Activated naive CD4-positive, alpha-beta T cell treated with anti-CD3 and anti-CD28 coated beads for 36 hours (primary cell): ENCODE measurements around the gene KCNB1. TPM values are rescaled to one million over a fixed set of nuclear protein-coding genes. Genes with fewer than 3 reads are reported as not detected.

Experiments
- CTCF ChIA-PET: fragments of 350-600 bp; sonication (Branson Sonifier 250); formaldehyde crosslinking; loops from one replicate; lab custom pipeline; 2021; ENCODE audit warnings: antibody characterized with exemption; lab: Charles Lee
- DNase-seq: peaks from one replicate; pipeline ENCODE4 v3.0.0-alpha.2; 2020
- H3K27ac Mint-ChIP-seq: one replicate; pipeline ENCODE4 v1.8.0; 2021; ENCODE audit warnings: mild to moderate bottlenecking, mixed read lengths
- H3K27me3 Mint-ChIP-seq: one replicate; pipeline ENCODE4 v1.8.0; 2021; ENCODE audit warnings: low read depth, mixed read lengths
- H3K36me3 Mint-ChIP-seq: one replicate; pipeline ENCODE4 v1.8.0; 2021; ENCODE audit warnings: low read depth, mixed read lengths
- H3K4me1 Mint-ChIP-seq: one replicate; pipeline ENCODE4 v1.8.0; 2021; ENCODE audit warnings: low read depth, mixed read lengths
- H3K4me3 Mint-ChIP-seq: one replicate; pipeline ENCODE4 v1.8.0; 2021; ENCODE audit warnings: mild to moderate bottlenecking, moderate library complexity, mixed read lengths
- H3K9me3 Mint-ChIP-seq: one replicate; pipeline ENCODE4 v1.8.0; 2021; ENCODE audit warnings: mixed read lengths
- intact Hi-C: fragments of 100-400 bp; cut with micrococcal nuclease; formaldehyde crosslinking; loops from one replicate; pipeline ENCODE4 v1.15.1; 2023
- total RNA-seq, 2 experiments: library from RNA; stranded (reverse); gene quantifications; one replicate each; pipeline ENCODE4 v1.2.3, GENCODE V29; 2021

KCNB1 gene
- total RNA-seq, 2 experiments from 2014 or later, result not detected

DNA sequence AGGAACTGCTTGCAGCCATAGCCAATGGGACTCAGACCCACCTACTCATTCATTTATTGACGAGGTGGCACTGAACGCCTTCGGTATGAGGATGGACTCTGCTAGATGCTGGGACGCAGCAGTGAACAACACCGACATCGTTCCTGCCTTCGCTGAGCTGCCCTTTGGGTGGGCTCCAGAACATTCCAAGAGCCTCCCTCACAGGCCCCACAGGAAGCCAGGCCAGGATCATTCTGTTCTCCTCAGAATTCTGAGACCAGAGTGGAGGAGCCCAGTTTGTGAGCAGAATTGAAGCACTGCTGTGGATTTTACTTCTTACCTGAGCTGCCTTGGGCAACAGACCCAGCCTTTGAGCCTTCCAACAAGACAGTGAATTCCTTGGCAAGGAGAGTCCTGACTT lies 82.1 kb downstream of the KCNB1 start:
- Mint-ChIP-seq H3K9me3 (no peaks in the 10 kb centered on the region), H3K27me3 (no peaks in the 10 kb centered on the region), H3K27ac (no peak overlapping the region), H3K4me1 (no peaks in the 10 kb centered on the region), H3K36me3 (no peaks in the 10 kb centered on the region), H3K4me3 (no peak overlapping the region)
- DNase-seq, result no peak
- intact Hi-C loops, result no loop called here
- CTCF ChIA-PET, result no interaction called here

DNA sequence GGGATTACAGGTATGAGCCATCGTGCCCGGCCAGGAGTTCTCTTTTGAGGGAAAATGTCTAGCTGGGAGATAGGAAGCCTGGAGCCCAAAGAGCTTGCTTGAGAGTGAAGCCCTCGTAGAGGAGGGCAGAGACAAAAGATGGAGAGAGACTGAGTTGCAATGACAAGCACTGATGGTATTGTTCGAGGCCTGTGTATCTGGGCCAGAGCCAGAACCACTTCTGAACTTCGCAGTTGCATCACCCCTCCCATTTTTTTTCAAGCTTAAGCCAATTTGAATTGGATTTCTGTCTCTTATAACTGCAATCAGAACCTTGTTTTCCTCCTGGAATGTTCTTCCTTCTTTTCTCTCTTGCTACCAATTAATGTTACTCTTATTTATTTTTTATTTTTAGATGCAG lies 83.1 kb downstream of the KCNB1 start:
- H3K9me3 Mint-ChIP-seq, result no peaks in the 10 kb centered on the region
- intact Hi-C loops, result no loop called here
- CTCF ChIA-PET, result interaction anchor here (1.0 kb wide), 1 partner anchor 65 kb away, joined by 3 read pairs; no protein-coding TSS in a partner anchor
- no peak overlapping the region for H3K27ac Mint-ChIP-seq
- H3K27me3 Mint-ChIP-seq, result no peaks in the 10 kb centered on the region
- no peaks in the 10 kb centered on the region for H3K36me3 Mint-ChIP-seq
- no peak overlapping the region for H3K4me3 Mint-ChIP-seq
- DNase-seq, result no peak
- no peaks in the 10 kb centered on the region for H3K4me1 Mint-ChIP-seq

DNA sequence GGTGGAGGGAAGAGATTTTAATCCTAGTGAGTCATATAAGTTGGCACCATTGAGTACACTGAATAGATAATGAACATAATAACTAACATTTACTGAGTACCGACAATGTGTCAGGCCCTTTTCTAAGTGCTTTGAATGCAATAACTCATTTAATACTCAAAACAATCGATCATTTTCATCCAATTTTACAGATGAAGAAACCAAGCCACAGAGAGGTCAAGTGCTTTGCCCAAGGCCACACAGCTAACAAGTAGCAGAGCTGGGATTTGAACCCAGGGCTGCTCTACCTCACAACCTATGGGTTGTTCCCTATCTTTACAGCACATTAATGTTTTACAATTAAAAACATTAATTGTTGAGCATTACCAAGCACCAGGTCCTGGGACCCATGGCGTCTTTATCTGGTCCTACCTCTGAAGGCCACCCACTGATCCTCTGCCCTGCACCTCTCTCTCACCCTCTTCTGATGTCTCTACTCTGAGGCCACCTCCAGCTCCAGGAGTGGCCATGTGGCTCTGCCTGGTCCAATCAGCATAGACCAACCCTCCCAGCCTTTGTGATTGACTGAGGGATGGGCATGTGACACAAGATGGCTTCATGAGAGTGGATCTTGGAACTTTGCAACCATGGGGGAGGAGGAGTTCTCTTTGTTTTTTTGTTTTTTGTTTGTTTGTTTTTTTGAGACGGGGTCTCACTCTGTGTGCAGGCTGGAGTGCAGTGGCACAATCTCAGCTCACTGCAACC lies 83.9 kb downstream of the KCNB1 start:
- Mint-ChIP-seq H3K27ac (no peak overlapping the region), H3K9me3 (no peaks in the 10 kb centered on the region), H3K27me3 (no peaks in the 10 kb centered on the region), H3K4me3 (no peak overlapping the region), H3K4me1 (no peaks in the 10 kb centered on the region), H3K36me3 (no peaks in the 10 kb centered on the region)
- no peak for DNase-seq
- CTCF ChIA-PET, result interaction anchor here (0.6 to 1.0 kb wide), 3 partner anchors 9 to 175 kb away, joined by 3 read pairs; no protein-coding TSS in a partner anchor
- intact Hi-C loops, result no loop called here

DNA sequence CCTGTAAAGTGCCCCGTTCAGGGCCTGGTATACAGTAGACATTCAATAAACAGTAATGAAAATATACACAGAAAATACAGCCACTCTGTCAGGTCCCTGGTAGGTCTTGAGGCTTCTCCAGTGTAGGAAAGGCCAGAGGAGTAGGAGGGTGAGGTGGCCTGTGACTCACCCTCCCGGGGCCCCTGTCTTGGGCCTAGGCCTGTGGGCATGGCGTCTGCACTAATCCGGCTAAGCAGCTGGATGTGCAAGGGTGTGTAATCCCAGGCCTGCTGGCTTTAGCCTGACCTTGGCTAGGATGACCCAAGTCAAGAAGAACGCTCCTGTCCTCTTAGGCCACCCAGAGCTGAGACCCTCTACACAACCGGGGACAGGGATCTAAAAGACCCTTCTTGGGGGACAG lies 84.9 kb downstream of the KCNB1 start:
- peaks cover under 1% of the 10 kb centered on the region for H3K27me3 Mint-ChIP-seq
- CTCF ChIA-PET, result interaction anchor here (0.6 to 0.8 kb wide), 2 partner anchors 10 to 174 kb away, joined by 3 read pairs; no protein-coding TSS in a partner anchor
- intact Hi-C loops, result no loop called here
- H3K36me3 Mint-ChIP-seq, result no peaks in the 10 kb centered on the region
- no peak overlapping the region for H3K27ac Mint-ChIP-seq
- H3K4me1 Mint-ChIP-seq, result no peaks in the 10 kb centered on the region
- no peak overlapping the region for H3K4me3 Mint-ChIP-seq
- H3K9me3 Mint-ChIP-seq, result no peaks in the 10 kb centered on the region
- no peak for DNase-seq

DNA sequence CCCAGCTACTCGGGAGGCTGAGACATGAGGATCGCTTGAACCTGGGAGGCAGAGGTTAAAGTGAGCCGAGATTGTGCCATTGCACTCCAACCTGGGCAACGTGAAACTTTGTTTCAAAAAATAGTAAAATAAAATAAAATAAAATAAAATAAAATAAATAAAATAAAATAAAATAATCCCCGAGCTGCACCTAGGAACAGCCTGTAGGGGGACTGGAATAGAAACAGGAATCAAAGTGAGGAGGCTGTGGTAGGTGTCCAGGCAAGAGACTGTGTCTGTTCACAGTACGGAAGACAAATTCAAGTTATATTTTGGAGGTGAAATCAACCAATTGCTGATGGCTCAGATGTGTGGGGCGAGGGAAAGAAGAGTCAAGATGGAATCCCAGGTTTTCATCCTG lies 86.2 kb downstream of the KCNB1 start:
- Mint-ChIP-seq H3K4me3 (no peak overlapping the region), H3K27ac (no peak overlapping the region), H3K9me3 (no peaks in the 10 kb centered on the region), H3K27me3 (peaks cover 6% of the 10 kb centered on the region), H3K36me3 (no peaks in the 10 kb centered on the region), H3K4me1 (no peaks in the 10 kb centered on the region)
- DNase-seq, result no peak
- intact Hi-C loops, result no loop called here
- CTCF ChIA-PET, result interaction anchor here (1.2 to 1.5 kb wide), 2 partner anchors 10 to 12 kb away, joined by 3 to 4 read pairs; no protein-coding TSS in a partner anchor

DNA sequence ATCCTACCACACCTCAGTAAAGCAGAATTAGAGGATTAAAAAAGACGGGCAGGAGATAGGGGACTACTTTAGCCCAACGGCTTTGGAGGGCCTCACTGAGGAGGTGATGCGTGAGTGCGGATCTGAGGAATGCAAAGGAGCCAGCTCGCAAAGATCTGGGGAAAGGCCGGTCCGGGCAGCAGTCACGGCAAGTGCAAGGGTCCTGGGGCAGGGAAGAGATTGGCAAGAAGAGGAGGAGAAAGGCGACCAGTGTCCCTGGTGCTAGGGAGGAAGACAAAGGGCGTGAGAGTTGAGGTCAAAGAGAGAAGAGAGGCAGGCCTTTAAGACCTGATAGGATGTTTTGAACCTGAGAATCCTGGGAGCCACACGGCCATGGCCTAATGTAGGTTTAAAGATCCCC lies 86.8 kb downstream of the KCNB1 start:
- H3K4me1 Mint-ChIP-seq, result no peaks in the 10 kb centered on the region
- no peak overlapping the region for H3K27ac Mint-ChIP-seq
- H3K27me3 Mint-ChIP-seq, result peaks cover 6% of the 10 kb centered on the region
- H3K4me3 Mint-ChIP-seq, result no peak overlapping the region
- intact Hi-C loops, result no loop called here
- no peaks in the 10 kb centered on the region for H3K9me3 Mint-ChIP-seq
- CTCF ChIA-PET, result interaction anchor here (1.2 to 1.5 kb wide), 2 partner anchors 11 kb away, joined by 3 to 4 read pairs; no protein-coding TSS in a partner anchor
- H3K36me3 Mint-ChIP-seq, result no peaks in the 10 kb centered on the region
- no peak for DNase-seq

DNA sequence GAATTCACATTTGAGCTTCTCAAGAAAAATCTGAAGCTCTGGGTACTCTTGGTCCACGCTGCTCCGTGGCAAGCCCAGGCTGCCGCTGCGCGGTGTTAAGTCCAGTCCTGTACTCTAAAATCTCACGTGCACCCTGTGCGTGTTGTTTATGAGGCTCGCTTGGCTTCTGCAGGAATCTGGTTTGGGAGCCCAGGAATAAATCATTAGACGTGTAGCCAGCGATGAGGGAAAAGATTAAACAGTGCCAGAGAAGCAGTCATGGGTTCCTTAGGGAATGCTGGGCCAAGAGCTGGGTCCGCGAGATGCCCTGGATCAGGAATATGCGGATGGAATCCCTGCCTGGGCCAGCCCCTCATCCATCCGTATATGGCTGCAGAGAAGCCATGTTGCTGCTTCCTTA lies 87.3 kb downstream of the KCNB1 start:
- CTCF ChIA-PET, result interaction anchor here (1.2 kb wide), 1 partner anchor 11 kb away, joined by 3 read pairs; no protein-coding TSS in a partner anchor
- Mint-ChIP-seq H3K4me1 (no peaks in the 10 kb centered on the region), H3K4me3 (no peak overlapping the region), H3K27ac (no peak overlapping the region), H3K36me3 (no peaks in the 10 kb centered on the region), H3K9me3 (no peaks in the 10 kb centered on the region), H3K27me3 (peaks cover 6% of the 10 kb centered on the region)
- intact Hi-C loops, result no loop called here
- DNase-seq, result no peak

DNA sequence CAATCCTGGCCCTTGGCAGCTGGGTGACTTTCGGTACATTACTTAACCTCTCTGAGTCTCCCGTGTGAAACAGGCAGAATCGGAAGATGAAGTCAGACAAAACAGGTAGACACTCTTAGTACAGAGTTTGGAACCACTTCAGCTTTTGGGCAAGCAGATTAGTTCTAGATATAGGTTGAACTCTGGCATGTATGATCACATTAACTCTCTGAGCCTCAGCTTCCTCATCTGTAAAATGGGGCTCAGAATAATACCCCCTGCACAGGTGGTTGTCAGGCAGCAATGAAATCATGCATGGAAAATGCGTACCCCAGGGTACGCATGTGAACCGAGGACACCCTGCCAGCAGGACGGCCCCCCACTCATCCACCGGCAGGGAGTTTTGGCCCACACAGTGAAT lies 87.7 kb downstream of the KCNB1 start:
- H3K27ac Mint-ChIP-seq, result no peak overlapping the region
- intact Hi-C loops, result no loop called here
- H3K27me3 Mint-ChIP-seq, result peaks cover 7% of the 10 kb centered on the region
- CTCF ChIA-PET, result no interaction called here
- no peaks in the 10 kb centered on the region for H3K9me3 Mint-ChIP-seq
- H3K4me1 Mint-ChIP-seq, result no peaks in the 10 kb centered on the region
- no peak for DNase-seq
- no peaks in the 10 kb centered on the region for H3K36me3 Mint-ChIP-seq
- no peak overlapping the region for H3K4me3 Mint-ChIP-seq

DNA sequence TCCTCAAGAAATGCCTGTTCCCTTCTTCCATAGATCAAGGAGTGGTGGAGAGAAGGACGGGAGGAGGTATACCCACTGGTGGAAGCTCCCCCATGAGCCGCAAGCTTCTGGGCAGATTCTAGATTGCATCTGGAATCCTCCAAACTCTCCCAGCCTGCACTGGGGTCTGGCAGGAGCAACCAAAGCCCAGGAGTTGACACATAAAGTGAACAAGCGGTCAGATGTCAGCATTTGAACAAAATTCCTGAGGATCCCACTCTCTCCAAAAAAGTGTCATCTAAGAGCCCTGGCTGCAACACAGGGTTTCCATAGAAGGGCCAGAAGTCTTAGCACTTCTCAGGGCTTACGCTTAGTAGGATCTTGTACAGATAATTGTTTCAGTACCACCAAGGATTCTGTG lies 88.2 kb downstream of the KCNB1 start:
- Mint-ChIP-seq H3K27ac (no peak overlapping the region), H3K27me3 (peaks cover 9% of the 10 kb centered on the region), H3K4me1 (no peaks in the 10 kb centered on the region), H3K4me3 (no peak overlapping the region), H3K36me3 (no peaks in the 10 kb centered on the region), H3K9me3 (no peaks in the 10 kb centered on the region)
- intact Hi-C loops, result no loop called here
- DNase-seq, result no peak
- CTCF ChIA-PET, result interaction anchor here (1.0 kb wide), 1 partner anchor 11 kb away, joined by 3 read pairs; no protein-coding TSS in a partner anchor

DNA sequence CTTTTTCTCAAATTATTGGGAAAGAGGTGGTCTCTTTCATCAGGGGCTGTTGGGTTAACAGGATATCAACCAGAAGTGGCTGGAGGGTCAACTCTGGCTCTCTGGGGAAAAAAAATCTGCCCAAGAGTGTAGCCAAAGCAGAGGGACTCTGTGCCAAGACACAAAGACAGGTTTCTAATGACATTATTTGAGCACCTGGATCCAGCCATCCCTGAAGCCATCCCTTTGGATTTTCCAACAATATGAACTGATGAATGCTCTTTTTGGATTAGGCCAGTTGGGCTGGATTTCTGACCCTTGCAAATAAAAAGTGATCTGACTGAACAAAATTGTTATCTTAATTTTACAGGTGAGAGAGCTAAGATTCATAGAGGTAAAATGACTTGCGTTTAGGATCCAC lies 88.7 kb downstream of the KCNB1 start:
- H3K27ac Mint-ChIP-seq, result no peak overlapping the region
- no peak for DNase-seq
- no peaks in the 10 kb centered on the region for H3K4me1 Mint-ChIP-seq
- no peak overlapping the region for H3K4me3 Mint-ChIP-seq
- H3K36me3 Mint-ChIP-seq, result no peaks in the 10 kb centered on the region
- intact Hi-C loops, result no loop called here
- H3K9me3 Mint-ChIP-seq, result no peaks in the 10 kb centered on the region
- peaks cover 9% of the 10 kb centered on the region for H3K27me3 Mint-ChIP-seq
- CTCF ChIA-PET, result interaction anchor here (1.0 kb wide), 1 partner anchor 10 kb away, joined by 3 read pairs; no protein-coding TSS in a partner anchor

DNA sequence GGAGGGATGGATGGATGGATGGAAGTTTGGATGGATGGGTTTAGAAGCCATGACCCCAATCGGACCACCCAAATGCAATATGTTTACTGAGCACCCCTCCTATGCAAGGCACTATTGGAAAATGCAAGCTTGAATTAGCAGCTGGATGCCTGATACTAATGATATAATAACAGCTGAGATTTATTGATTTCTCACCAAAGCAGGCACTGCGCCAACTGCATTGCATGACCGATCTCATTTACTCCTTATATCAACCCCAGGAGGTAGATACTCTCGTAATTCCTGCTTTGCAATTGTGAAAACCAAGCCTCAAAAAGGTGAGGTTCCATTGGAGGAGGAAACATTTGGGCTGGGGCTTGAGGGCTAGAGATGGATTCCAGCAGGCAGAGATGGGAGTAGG lies 89.7 kb downstream of the KCNB1 start:
- Mint-ChIP-seq H3K4me1 (no peaks in the 10 kb centered on the region), H3K36me3 (no peaks in the 10 kb centered on the region), H3K9me3 (no peaks in the 10 kb centered on the region), H3K27ac (no peak overlapping the region), H3K27me3 (peaks cover 9% of the 10 kb centered on the region), H3K4me3 (no peak overlapping the region)
- no peak for DNase-seq
- CTCF ChIA-PET, result no interaction called here
- intact Hi-C loops, result no loop called here

DNA sequence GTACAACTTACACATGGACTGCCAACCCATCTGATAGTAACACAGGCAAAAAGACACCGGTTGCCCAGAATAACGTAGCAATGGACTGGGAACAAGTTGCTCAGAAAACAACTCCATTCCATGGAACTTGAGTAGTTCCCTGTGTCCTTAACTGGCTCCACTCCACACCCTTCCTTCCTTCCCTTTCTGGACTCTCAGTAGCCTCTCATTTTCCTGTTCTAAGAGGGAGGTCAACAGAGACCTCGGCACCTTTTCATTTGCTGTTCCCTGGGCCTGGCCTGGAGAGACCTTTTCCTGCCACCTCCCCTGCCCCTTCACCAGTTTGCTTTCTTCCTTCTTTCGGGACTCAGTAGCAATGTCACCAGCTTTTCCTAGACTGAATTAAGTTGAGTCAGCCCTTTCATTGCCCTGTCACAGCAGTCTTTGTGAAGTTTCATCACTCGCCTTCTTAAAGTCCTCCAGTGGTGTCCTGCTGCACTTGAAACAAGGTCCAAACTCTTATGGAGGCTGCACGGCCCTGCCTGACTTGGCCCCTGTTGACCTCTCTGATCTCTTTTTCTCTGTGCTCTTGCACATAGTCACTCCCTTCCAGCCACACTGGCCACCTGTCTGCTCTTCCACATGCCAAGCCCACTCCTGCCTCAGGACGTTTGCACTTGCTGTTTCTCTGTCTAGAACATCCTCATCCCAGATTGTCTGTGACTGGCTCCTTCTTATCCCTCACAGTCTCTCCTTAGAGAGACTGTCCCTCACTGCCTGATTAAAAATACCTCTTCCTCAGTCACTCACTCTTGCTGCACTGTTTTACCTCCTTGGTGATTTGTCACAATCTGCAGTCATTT lies 90.8 kb downstream of the KCNB1 start:
- CTCF ChIA-PET, result no interaction called here
- Mint-ChIP-seq H3K27me3 (peaks cover 9% of the 10 kb centered on the region), H3K9me3 (no peaks in the 10 kb centered on the region)

More for the DNA sequence above, 90.8 kb downstream of the KCNB1 start:
- Mint-ChIP-seq H3K36me3 (no peaks in the 10 kb centered on the region), H3K27ac (no peak overlapping the region), H3K4me1 (no peaks in the 10 kb centered on the region), H3K4me3 (no peak overlapping the region)
- DNase-seq, result no peak
- intact Hi-C loops, result no loop called here
